DND-41 (cell line): ENCODE measurements around the gene CCBE1.

Experiments
- ATAC-seq: fragments of 200-7000 bp; cut with Tn5 transposase; 3 replicates; pipeline ENCODE4 v1.9.1; 2021; ENCODE audit warnings: low read depth; ENCODE audit not compliant: insufficient read depth
- DNase-seq: peaks from one replicate; pipeline ENCODE4 v3.0.0-alpha.2; 2020
- H2AFZ ChIP-seq: 2 replicates; pipeline ENCODE4 v1.6.0; 2012; ENCODE audit warnings: low read depth, low read length
- H3K27ac ChIP-seq: 2 replicates; pipeline ENCODE4 v1.5.1; 2012; ENCODE audit warnings: low read length, inconsistent platforms
- H3K27me3 ChIP-seq: fragments of 200-600 bp; sonication (generic); 2 replicates; pipeline ENCODE4 v1.6.0; 2012; ENCODE audit warnings: low read length, mild to moderate bottlenecking, inconsistent platforms; ENCODE audit not compliant: insufficient read depth, poor library complexity
- H3K36me3 ChIP-seq: 2 replicates; pipeline ENCODE4 v1.5.1; 2012; ENCODE audit warnings: low read length, inconsistent platforms; ENCODE audit not compliant: insufficient read depth
- H3K4me1 ChIP-seq: 2 replicates; pipeline ENCODE4 v1.5.1; 2012; ENCODE audit warnings: mild to moderate bottlenecking, low read length; ENCODE audit not compliant: insufficient read depth
- H3K4me2 ChIP-seq: 2 replicates; pipeline ENCODE4 v1.6.0; 2012; ENCODE audit warnings: mild to moderate bottlenecking, moderate library complexity, low read length, inconsistent platforms; ENCODE audit not compliant: insufficient read depth
- H3K4me3 ChIP-seq, 2 experiments: fragments of 200-600 bp in 1 of 2; shearing (Covaris generic) in 1 of 2; 2 replicates each; pipeline ENCODE4 v1.5.1; 2012 to 2016; ENCODE audit warnings: inconsistent platforms in 2 of 2, low read length in 2 of 2, mild to moderate bottlenecking in 2 of 2, low read depth in 1 of 2, moderate library complexity in 1 of 2
- H3K79me2 ChIP-seq: 2 replicates; pipeline ENCODE4 v1.6.0; 2012; ENCODE audit warnings: low read length, inconsistent platforms; ENCODE audit not compliant: insufficient read depth
- H3K9ac ChIP-seq: 2 replicates; pipeline ENCODE4 v1.6.0; 2012; ENCODE audit warnings: low read depth, mild to moderate bottlenecking, inconsistent platforms, low read length, moderate library complexity
- H3K9me3 ChIP-seq: 2 replicates; pipeline ENCODE4 v1.5.1; 2012; ENCODE audit warnings: low read length, moderate library complexity, mild to moderate bottlenecking, inconsistent platforms; ENCODE audit not compliant: insufficient read depth, severe bottlenecking
- H4K20me1 ChIP-seq: 2 replicates; pipeline ENCODE4 v1.6.0; 2012; ENCODE audit warnings: low read length; ENCODE audit not compliant: insufficient read depth
- CTCF ChIP-seq: IDR thresholded peaks from 2 replicates; pipeline ENCODE4 v1.5.1; 2012; ENCODE audit warnings: borderline replicate concordance, low read length, moderate library complexity, mild to moderate bottlenecking; ENCODE audit not compliant: poor library complexity, severe bottlenecking; ENCODE audit errors: extremely low read depth
- EZH2 ChIP-seq: IDR thresholded peaks from 3 replicates; pipeline ENCODE4 v1.6.1; 2012; ENCODE audit warnings: borderline replicate concordance, low read depth, mild to moderate bottlenecking, moderate library complexity, low read length, inconsistent platforms; ENCODE audit not compliant: severe bottlenecking

CCBE1 gene

GRCh38 chr18:59386909-59387686 lies 310.1 kb downstream of the CCBE1 start:
- Histone ChIP-seq H3K4me1 (no peaks in the 10 kb centered on the region), H4K20me1 (no peaks in the 10 kb centered on the region), H3K9ac (no peak overlapping the region), H3K36me3 (no peaks in the 10 kb centered on the region), H3K27me3 (no peaks in the 10 kb centered on the region), H3K4me2 (no peak overlapping the region), H3K9me3 (no peaks in the 10 kb centered on the region), H3K79me2 (no peaks in the 10 kb centered on the region), H3K4me3 (no peak overlapping the region), H2AFZ (no peak overlapping the region), H3K27ac (no peak overlapping the region)
- no peak for ATAC-seq
- DNase-seq = no peak
- TF ChIP-seq CTCF = no peak
- TF ChIP-seq EZH2 = no peak

DNA sequence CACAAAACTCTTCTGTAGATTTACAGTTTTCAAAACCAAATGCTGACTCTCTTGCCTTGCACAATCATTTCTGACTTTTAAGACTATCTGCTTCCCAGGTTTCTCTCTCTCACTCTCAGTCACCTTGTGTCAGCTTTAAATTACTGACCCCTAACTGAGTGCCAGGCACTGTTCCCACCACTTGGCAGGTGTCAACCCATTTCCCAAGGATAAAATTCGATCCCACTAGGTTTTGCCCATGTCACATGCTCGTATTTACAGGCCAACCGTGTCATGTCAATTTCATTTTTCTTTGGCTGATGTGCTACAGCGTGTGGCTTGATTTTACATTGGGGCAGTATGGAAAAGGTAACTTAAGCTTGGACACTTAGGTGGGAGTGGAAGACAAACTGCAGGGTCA lies 312.0 kb downstream of the CCBE1 start:
- ATAC-seq (no peak), DNase-seq (no peak)
- no peaks in the 10 kb centered on the region for H3K27me3 ChIP-seq
- no peak overlapping the region for H3K9ac ChIP-seq
- no peak overlapping the region for H3K4me3 ChIP-seq
- no peaks in the 10 kb centered on the region for H4K20me1 ChIP-seq
- no peak overlapping the region for H3K27ac ChIP-seq
- no peaks in the 10 kb centered on the region for H3K79me2 ChIP-seq
- H3K4me1 ChIP-seq = no peaks in the 10 kb centered on the region
- no peak overlapping the region for H2AFZ ChIP-seq
- no peaks in the 10 kb centered on the region for H3K9me3 ChIP-seq
- TF ChIP-seq CTCF = no peak
- TF ChIP-seq EZH2 = no peak
- H3K36me3 ChIP-seq = no peaks in the 10 kb centered on the region
- H3K4me2 ChIP-seq = no peak overlapping the region

- DNase-seq (no peak), ATAC-seq (no peak)
- Histone ChIP-seq H3K4me1 (no peaks in the 10 kb centered on the region), H3K4me2 (no peak overlapping the region), H3K9ac (no peak overlapping the region), H3K27ac (no peak overlapping the region), H3K36me3 (no peaks in the 10 kb centered on the region), H3K9me3 (no peaks in the 10 kb centered on the region), H3K4me3 (no peak overlapping the region), H4K20me1 (no peaks in the 10 kb centered on the region), H2AFZ (no peak overlapping the region), H3K79me2 (no peaks in the 10 kb centered on the region), H3K27me3 (no peaks in the 10 kb centered on the region)
- TF ChIP-seq EZH2 (no peak), CTCF (no peak)
Measured at GRCh38 chr18:59383851-59384250, 313.4 kb downstream of the CCBE1 start.

GRCh38 chr18:59382383-59382782 lies 314.8 kb downstream of the CCBE1 start:
- H3K79me2 ChIP-seq = no peaks in the 10 kb centered on the region
- H3K27ac ChIP-seq = no peak overlapping the region
- no peak for TF ChIP-seq CTCF
- TF ChIP-seq EZH2 = no peak
- H3K27me3 ChIP-seq = no peaks in the 10 kb centered on the region
- no peak overlapping the region for H3K9ac ChIP-seq
- H2AFZ ChIP-seq = no peak overlapping the region
- DNase-seq (no peak), ATAC-seq (no peak)
- H3K4me3 ChIP-seq = no peak overlapping the region
- no peaks in the 10 kb centered on the region for H4K20me1 ChIP-seq
- H3K4me2 ChIP-seq = no peak overlapping the region
- H3K4me1 ChIP-seq = no peaks in the 10 kb centered on the region
- no peaks in the 10 kb centered on the region for H3K36me3 ChIP-seq
- no peaks in the 10 kb centered on the region for H3K9me3 ChIP-seq
